ENCODE data around the gene SYNC. TPM values are rescaled to one million over a fixed set of nuclear protein-coding genes. Genes with fewer than 3 reads are reported as not detected.

The SYNC gene
- 44.5 and 61.5 TPM in 2 replicates for total RNA-seq

GRCh38 chr1:32702599-32703478 is at the start of gene SYNC:
SYNC (minus strand) TSS chr1:32702770; CDS start chr1:32702660, 110 bp downstream.

GRCh38 chr1:32650752-32651460 is 51.7 kb downstream of the SYNC start, which contains the start of gene RBBP4:
RBBP4 (plus strand) TSS chr1:32651208; CDS start chr1:32651307, 99 bp downstream.

DNA sequence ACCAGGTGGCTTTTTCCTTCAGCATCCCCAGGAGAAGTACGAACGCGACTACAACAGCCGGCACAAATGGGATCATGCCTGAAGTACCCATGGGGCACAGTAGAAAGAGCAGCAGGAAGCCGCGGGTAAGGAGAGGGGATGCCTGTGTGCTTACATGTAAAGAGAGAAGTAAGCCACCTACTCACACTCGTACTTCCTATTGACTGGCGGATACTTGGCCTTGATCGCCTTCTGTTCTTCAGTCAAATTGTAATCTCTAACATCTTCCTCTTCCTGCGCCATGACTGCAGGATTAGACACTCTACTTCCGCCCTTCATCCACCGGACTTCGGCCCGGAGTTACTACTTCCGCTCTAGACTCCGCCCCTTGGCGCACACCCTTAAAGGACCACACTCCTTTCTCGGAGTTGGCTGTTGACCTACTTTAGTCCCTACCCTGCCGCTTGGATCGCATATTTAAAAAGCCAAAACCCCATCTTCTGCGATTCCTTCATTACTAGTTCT is 52.3 kb downstream of the SYNC start, which contains the start of gene ZBTB8OS:
Gene ZBTB8OS, minus strand, starts transcription at position 303 of the 504 bp plus-strand sequence. Its CDS starts 21 bp downstream, at position 282.

Other genes starting within 250 kb of the SYNC start
- under 0.01 TPM in 2 replicates for gene ZBTB8B, start 237.7 kb downstream of the SYNC start, total RNA-seq
- gene ZBTB8A, start 163.3 kb downstream of the SYNC start, total RNA-seq = 7.2 and 8.0 TPM in 2 replicates
- 34.0 and 44.2 TPM in 2 replicates for gene ZBTB8OS, start 52.2 kb downstream of the SYNC start, total RNA-seq
- 113 and 139 TPM in 2 replicates for gene RBBP4, start 51.6 kb downstream of the SYNC start, total RNA-seq
- 148 and 158 TPM in 2 replicates for gene YARS1, start 114.6 kb upstream of the SYNC start, total RNA-seq
- 55.7 and 68.0 TPM in 2 replicates for gene S100PBP, start 114.9 kb upstream of the SYNC start, total RNA-seq
- gene FNDC5, start 168.1 kb upstream of the SYNC start, total RNA-seq = 0.37 and 4.5 TPM in 2 replicates
- gene HPCA, start 183.7 kb upstream of the SYNC start, total RNA-seq = not detected in 2 replicates
- gene TMEM54, start 198.6 kb upstream of the SYNC start, total RNA-seq = 31.5 and 37.3 TPM in 2 replicates